Gastroesophageal sphincter (tissue), 4 donors: ENCODE measurements around the gene ZNF541. TPM values are rescaled to one million over a fixed set of nuclear protein-coding genes. Genes with fewer than 3 reads are reported as not detected.

ENCODE experiments used
- ATAC-seq: fragments of 150-250 bp; one replicate; pipeline ENCODE4 v1.9.1; 2016; ENCODE audit warnings: mild to moderate bottlenecking, moderate library complexity
- H3K27ac ChIP-seq, 4 donors: fragments of 200-600 bp; sonication (generic) in 3 of 4; 1 replicate in 3 of 4; 2 replicates in 1 of 4; pipeline ENCODE4 v1.5.1; 2016 to 2019
- H3K27me3 ChIP-seq: fragments of 200-600 bp; sonication (generic); one replicate; pipeline ENCODE4 v1.5.1; 2019
- H3K36me3 ChIP-seq, 2 donors: fragments of 200-600 bp; sonication (generic); one replicate each; pipeline ENCODE4 v1.5.1; 2019; ENCODE audit warnings: control low read depth in 1 of 2
- H3K4me1 ChIP-seq, 3 donors: fragments of 200-600 bp; sonication (generic); 1 replicate in 2 of 3; 2 replicates in 1 of 3; pipeline ENCODE4 v1.5.1; 2016 to 2019; ENCODE audit warnings: control low read depth in 2 of 3
- H3K4me3 ChIP-seq, 2 donors: fragments of 200-600 bp; sonication (generic); one replicate each; pipeline ENCODE4 v1.5.1; 2019; ENCODE audit warnings: mild to moderate bottlenecking in 1 of 2, moderate library complexity in 1 of 2
- H3K9me3 ChIP-seq, 3 donors: fragments of 200-600 bp; sonication (generic); one replicate each; pipeline ENCODE4 v1.5.1; 2017 to 2019; ENCODE audit warnings: control low read depth in 2 of 3
- EP300 ChIP-seq: sonication (generic); formaldehyde crosslinking; IDR thresholded peaks from one replicate; pipeline ENCODE4 v1.6.1; 2017; ENCODE audit warnings: antibody characterized with exemption, mild to moderate bottlenecking
- POLR2A ChIP-seq, 2 donors: fragments of 450-650 bp; IDR thresholded peaks; one replicate each; pipeline ENCODE4 v1.6.1; 2017; ENCODE audit warnings: antibody characterized with exemption in 2 of 2, mild to moderate bottlenecking in 2 of 2, moderate library complexity in 1 of 2
- POLR2AphosphoS5 ChIP-seq: sonication (generic); formaldehyde crosslinking; IDR thresholded peaks from one replicate; pipeline ENCODE4 v1.6.1; 2017; ENCODE audit warnings: antibody characterized with exemption
- WGBS, 2 donors: methylation state at CpG; one replicate each; pipeline ENCODE4 v1.1.5; 2018; ENCODE audit warnings: low coverage in 1 of 2; 5-methylcytosine and 5-hydroxymethylcytosine counted together
- total RNA-seq, 4 donors: library from RNA; depleted of rRNA; stranded (reverse); fragments of >200 nt; gene quantifications; one replicate each; pipeline ENCODE4 v1.1.0, GENCODE V29; 2016
- TF ChIP-seq, protein P1 (sequence below), 4 experiments: fragments of 200-600 bp in 2 of 4; fragments of 450-650 bp in 2 of 4; sonication (generic) in 1 of 4; IDR thresholded peaks; one replicate each; pipeline ENCODE4 v1.5.1; 2017 to 2019; ENCODE audit warnings: antibody characterized with exemption in 4 of 4, mild to moderate bottlenecking in 2 of 4, moderate library complexity in 2 of 4

Gene ZNF541
- total RNA-seq, 4 donors from 2014 or later = 0.05 TPM; not detected in 3

DNA sequence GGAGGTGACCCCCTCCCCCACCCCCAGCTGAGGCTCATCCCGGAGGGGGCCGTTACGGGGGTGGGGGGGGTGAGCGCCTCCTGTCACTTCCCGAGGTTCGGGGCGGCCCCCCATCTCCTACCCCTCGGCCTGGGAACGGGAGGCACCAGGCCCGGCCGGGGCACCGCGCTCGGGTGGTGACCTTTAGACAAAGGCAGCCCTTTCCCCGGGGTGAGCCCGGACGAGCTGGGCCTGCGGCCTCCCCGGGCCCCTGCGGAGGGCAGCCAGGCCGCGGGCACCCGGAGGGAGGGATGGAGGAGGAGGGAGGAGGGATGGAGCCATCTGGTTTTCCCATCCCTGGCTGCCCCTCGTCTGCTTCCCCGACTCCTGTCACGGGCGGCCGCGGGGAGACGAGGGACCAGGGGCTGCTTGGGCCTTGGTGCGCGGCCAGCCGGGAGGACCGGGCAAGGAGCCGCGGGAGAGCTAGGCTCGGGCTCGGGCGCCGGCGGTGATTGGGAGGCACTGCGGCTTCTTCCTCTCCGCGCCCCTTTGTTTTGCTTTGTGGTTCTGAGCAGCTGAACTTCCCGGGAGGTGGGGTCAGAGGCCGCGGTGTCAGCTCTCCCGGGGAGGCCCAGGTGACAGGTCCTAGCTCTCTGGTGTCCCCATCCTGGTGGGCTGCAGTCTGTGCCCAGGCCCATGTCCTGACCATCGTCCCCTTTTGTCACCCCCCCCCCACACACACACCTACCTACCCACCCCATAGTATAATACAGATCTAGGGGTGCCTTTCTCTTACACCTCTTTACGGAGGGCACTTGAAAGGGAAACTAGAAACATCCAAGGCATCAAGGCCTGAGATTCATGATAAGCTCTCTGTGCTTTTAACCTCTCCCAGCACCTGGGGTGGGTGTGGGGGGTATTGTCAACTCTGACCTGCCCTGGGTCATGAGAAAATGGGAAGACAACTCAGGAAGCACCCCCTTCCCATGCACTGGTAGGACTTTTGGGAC lies 37.3 kb upstream of the ZNF541 start:
- TF ChIP-seq, protein P1, sequence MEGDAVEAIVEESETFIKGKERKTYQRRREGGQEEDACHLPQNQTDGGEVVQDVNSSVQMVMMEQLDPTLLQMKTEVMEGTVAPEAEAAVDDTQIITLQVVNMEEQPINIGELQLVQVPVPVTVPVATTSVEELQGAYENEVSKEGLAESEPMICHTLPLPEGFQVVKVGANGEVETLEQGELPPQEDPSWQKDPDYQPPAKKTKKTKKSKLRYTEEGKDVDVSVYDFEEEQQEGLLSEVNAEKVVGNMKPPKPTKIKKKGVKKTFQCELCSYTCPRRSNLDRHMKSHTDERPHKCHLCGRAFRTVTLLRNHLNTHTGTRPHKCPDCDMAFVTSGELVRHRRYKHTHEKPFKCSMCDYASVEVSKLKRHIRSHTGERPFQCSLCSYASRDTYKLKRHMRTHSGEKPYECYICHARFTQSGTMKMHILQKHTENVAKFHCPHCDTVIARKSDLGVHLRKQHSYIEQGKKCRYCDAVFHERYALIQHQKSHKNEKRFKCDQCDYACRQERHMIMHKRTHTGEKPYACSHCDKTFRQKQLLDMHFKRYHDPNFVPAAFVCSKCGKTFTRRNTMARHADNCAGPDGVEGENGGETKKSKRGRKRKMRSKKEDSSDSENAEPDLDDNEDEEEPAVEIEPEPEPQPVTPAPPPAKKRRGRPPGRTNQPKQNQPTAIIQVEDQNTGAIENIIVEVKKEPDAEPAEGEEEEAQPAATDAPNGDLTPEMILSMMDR (IDR thresholded peaks at IDR 0.05) = peak in 1 of 4 experiments; percentile 25
- TF ChIP-seq POLR2AphosphoS5 (no peak), POLR2A (IDR thresholded peaks at IDR 0.05) (no peak), EP300 (no peak)
- Histone ChIP-seq H3K4me1 (peaks cover 3 to 61% (median 36%) of the 10 kb centered on the region in 3 donors), H3K9me3 (no peaks in the 10 kb centered on the region), H3K27ac (peak overlapping the region; percentile 96 to 99 (median 98)), H3K36me3 (no peaks in the 10 kb centered on the region), H3K4me3 (peak overlapping the region; percentile 70 to 97), H3K27me3 (no peaks in the 10 kb centered on the region)
- WGBS, 2 donors = no CpG with 5 or more reads among the region's 50 CpGs
- ATAC-seq = no peak

GRCh38 chr19:47608969-47609905 lies 36.3 kb upstream of the ZNF541 start, which contains the start of gene BICRA:
Gene BICRA (plus strand): TSS chr19:47609134. CDS start chr19:47673575, 64,441 bp downstream.
- peaks cover 3 to 55% (median 36%) of the 10 kb centered on the region in 3 donors for H3K4me1 ChIP-seq

GRCh38 chr19:47608074-47608918 lies 35.3 kb upstream of the ZNF541 start:
- Histone ChIP-seq H3K27me3 (no peaks in the 10 kb centered on the region), H3K4me3 (peak overlapping the region; percentile 70 to 74), H3K9me3 (no peaks in the 10 kb centered on the region), H3K27ac (peak overlapping the region; percentile 86 to 99 (median 97)), H3K36me3 (no peaks in the 10 kb centered on the region), H3K4me1 (peaks cover 3 to 46% (median 31%) of the 10 kb centered on the region in 3 donors)
- peak; percentile 95 for ATAC-seq
- TF ChIP-seq POLR2A (IDR thresholded peaks at IDR 0.05) (peak; percentile 73 to 85), EP300 (no peak), POLR2AphosphoS5 (peak; percentile 82)
- TF ChIP-seq, protein P1 (IDR thresholded peaks at IDR 0.05) = peak in 3 of 4 experiments; percentile 49 to 63 (median 60)
- WGBS, 2 donors = 0% methylated on average over 19 of the region's 94 CpGs; no CpG with 5 or more reads in 1 of the 2 donors

More at GRCh38 chr19:47608969-47609905, 36.3 kb upstream of the ZNF541 start, which contains the start of gene BICRA:
- peak; percentile 79 for ATAC-seq
- Histone ChIP-seq H3K9me3 (no peaks in the 10 kb centered on the region), H3K27ac (peak within 1 kb of the TSS; percentile 96 to 99 (median 98)), H3K4me3 (peak within 1 kb of the TSS; percentile 70 to 97), H3K36me3 (no peaks in the 10 kb centered on the region), H3K27me3 (no peaks in the 10 kb centered on the region)
- TF ChIP-seq EP300 (no peak), POLR2A (IDR thresholded peaks at IDR 0.05) (peak; percentile 35 to 43), POLR2AphosphoS5 (peak; percentile 54)
- 0% methylated on average over 10 of the region's 94 CpGs; no CpG with 5 or more reads in 1 of the 2 donors for WGBS, 2 donors

DNA sequence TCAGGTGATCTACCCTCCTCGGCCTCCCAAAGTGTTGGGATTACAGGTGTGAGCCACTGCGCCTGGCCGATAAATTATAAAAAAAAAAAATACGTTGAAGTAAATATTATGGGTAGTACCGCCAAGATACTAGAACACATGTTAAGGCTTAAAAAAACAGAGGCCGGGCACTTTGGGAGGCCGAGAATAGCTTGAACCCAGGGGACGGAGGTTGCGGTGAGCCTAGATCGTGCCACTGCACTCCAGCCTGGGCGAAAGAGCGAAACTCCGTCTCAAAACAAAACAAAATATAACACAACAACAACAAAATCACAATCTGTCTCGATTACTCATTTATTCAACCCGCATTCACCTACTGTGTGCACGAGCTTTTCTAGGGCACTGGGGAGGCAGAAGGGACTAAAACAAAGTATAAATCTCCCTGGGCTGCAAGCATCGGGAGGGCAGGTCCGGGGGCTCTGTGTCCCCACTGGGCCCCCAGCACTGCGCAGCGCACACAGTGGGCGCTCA lies 34.7 kb upstream of the ZNF541 start:
- no peaks in the 10 kb centered on the region for H3K36me3 ChIP-seq
- 43 to 61% methylated on average over 5 to 12 of the region's 21 CpGs for WGBS, 2 donors
- peaks cover 3 to 39% (median 24%) of the 10 kb centered on the region in 3 donors for H3K4me1 ChIP-seq
- H3K9me3 ChIP-seq = no peaks in the 10 kb centered on the region
- ATAC-seq = no peak
- TF ChIP-seq POLR2AphosphoS5 (no peak), EP300 (no peak), POLR2A (IDR thresholded peaks at IDR 0.05) (no peak)
- TF ChIP-seq, protein P1 (IDR thresholded peaks at IDR 0.05) = no peak
- H3K27me3 ChIP-seq = no peaks in the 10 kb centered on the region
- H3K4me3 ChIP-seq = peak overlapping the region; percentile 70 to 74
- peak overlapping the region; percentile 86 to 99 (median 97) for H3K27ac ChIP-seq
